HG02642 (cell line): ENCODE measurements around the gene LSS.

Source experiments
- ATAC-seq: cut with Tn5 transposase; IDR thresholded peaks from one replicate; pipeline ENCODE4 v1.9.1; 2021; ENCODE audit warnings: mild to moderate bottlenecking; ENCODE audit not compliant: unreplicated experiment, poor library complexity

The LSS gene

GRCh38 chr21:46220847-46221246 is 7.7 kb downstream of the LSS start:
- no peak for ATAC-seq

DNA sequence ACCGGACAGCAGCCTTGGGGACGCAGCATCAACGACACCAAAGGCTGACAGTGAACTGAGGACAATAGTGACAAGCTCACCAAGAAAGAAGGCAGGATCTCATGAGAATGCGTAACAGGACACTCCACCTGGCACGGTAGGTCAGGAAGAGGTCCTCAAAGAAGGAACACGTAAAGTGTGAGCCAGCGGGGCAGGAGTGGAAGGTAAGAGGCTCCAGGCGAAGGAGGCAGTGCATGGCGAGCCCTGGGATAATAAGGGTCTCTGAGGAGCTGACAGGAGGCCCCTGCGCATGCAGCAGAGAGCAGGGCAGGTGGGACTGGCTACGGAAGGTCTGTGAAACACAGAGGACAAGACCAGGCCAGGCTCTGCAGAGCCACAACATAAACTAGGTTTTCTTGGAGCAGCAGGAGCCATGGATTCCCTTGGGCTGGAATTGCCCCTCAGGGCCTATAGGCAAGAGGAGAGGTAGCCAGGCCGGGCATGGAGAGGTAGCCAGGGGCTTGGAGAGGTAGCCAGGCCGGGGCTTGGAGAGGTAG is 8.2 kb downstream of the LSS start:
- ATAC-seq = no peak

DNA sequence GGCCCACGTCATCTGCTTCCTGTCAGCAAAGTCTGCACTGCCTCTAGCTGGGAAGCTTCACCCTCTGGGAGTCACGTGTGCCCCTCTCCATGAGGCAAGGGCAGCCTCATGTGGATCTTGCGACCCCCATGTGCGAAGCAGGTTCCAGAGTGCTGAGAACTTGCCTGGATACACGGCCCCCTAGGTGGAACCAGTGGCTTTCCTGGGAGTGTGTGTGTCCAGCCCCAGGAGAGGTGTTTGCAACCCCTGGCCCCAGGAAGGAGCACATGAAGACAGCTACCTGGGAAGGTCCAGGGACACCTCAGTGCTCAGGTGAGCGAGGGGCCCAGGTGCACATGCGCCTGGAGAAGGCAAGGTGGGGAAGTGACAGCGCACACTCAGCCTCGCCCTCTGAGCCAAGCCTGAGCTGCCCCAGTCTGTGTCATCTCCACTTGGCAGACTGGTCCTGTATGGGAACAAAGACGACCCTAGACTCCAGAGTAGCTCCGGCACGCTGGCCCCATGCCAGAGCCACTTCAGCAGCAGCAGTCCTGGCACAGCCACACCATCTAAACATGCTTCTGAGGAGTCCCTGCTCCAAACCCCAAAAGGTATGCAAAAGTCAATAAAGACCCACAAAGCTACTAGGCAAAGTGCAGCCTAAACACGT is 8.9 kb downstream of the LSS start:
- ATAC-seq = no peak

DNA sequence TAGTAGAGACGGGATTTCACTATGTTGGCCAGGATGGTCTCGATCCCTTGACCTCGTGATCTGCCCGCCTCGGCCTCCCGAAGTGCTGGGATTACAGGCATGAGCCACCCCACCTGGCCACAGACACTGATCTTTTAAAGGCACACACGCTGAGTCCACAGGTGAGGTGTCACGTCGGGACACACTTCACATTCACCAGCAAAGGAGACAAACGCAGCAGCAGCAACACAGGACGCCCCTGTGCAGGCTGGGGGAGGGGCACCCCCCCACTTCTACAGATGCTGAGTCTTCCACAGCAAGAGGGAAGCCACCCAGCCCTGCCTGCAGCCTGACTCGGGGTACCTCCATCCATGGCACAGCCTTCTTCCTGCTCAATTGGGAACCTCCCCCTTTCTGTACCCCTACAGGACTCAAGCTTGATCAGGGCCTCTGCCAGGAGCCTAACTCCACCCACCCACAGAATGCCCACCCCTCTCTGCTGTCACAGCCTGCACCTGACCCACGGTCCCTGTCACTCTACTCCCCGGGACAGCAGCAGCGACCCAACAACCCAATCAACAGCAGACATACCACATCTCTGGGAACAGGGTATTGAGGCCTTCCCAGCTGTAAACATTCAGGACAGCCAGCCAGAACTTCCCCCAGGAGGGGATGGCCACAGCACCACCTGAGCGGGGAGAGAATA is 9.5 kb downstream of the LSS start:
- no peak for ATAC-seq

DNA sequence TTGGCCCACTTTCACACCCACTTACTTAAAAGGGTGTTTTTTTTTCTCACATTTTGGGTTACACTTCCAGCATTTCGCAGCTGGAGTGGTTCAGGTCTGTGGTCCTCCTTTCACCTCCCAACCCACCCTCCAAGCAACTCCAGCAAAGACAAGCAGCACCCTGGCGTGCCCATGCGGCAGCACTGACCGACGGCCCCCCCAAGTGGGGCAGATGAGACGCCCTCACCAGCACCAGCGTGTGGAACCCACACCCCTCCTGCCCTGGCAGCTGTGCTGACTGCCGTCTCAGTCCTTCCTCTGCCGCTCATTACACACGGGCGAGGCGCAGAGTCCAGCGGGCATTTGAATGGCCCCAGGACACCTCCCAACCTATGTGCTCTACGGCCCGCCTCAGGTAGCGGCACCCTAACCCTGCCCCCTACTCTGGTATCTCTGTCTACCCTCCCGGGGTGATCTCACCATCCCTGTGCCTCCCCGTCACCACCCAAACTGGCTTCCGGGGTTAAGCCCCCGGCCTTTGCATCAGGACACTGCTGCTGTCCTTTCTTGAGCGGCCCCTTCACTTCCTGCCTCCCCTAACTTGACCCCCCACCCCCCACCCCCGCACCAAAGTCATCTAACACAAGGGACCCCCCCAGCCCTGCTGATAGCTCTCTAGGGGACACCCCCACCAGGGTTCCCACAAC is 10.9 kb downstream of the LSS start:
- no peak for ATAC-seq

DNA sequence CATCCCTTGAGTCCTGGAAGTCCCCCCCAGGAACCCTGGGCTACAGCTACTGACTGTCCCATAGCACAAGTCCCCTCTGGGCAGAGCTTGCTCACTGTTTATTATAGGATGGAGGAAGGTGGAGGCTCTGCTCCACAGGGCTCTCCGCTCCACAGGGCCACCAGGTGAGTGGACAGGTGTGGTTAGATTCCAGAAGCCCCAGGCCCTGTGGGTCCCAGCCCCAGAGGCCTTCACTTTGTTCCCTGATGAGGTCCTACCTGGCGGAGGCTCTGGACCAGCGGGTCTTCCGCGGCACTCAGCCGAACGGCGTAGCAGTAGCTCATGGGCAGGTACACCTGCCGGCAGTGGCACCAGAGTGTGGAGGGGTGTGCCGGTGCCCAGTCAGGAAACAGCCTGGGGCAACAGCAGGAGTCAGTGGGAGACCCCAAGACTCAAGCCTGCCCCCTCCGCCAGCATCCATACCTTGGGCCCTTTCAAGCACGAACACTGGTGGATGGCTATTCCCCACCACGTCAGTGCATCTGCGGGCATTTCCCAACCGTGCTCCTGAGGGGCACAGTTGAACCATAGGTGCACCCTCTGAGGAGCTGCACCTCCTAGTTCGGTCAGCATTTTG is 12.3 kb downstream of the LSS start:
- ATAC-seq = no peak

DNA sequence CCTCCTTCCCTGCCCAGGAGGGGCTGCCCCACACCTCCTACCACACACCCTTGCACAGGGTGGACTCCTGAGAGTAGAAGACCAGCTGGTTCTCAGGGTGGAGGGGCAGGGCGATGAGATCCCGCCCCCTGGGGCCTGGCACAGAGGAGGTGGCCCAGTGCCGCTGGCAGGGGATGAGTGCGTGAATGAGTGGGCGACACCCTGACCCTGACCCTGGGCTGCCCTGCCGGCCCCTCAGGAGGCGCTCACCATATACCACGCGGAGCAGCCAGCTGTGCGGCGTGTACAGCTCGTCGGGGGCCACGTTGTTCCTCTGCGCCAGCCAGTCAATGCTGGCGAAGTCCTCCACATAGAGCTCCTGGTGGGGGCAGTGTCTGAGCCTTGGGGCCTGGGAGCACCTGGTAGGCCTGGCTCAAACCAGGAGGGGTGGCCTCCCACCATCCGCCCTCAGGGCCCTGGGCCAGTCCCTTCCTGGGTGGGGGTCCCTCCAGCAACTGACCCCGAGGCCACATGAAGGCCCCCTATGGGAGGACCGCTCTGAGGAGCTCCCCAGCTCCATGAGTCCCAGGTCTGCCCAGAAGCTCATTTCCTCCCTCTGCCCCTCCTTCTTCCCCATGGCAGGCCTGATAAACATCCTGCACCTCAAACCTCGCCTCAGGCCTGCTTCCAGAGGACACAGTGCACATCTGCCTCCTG is 13.0 kb downstream of the LSS start:
- no peak for ATAC-seq

DNA sequence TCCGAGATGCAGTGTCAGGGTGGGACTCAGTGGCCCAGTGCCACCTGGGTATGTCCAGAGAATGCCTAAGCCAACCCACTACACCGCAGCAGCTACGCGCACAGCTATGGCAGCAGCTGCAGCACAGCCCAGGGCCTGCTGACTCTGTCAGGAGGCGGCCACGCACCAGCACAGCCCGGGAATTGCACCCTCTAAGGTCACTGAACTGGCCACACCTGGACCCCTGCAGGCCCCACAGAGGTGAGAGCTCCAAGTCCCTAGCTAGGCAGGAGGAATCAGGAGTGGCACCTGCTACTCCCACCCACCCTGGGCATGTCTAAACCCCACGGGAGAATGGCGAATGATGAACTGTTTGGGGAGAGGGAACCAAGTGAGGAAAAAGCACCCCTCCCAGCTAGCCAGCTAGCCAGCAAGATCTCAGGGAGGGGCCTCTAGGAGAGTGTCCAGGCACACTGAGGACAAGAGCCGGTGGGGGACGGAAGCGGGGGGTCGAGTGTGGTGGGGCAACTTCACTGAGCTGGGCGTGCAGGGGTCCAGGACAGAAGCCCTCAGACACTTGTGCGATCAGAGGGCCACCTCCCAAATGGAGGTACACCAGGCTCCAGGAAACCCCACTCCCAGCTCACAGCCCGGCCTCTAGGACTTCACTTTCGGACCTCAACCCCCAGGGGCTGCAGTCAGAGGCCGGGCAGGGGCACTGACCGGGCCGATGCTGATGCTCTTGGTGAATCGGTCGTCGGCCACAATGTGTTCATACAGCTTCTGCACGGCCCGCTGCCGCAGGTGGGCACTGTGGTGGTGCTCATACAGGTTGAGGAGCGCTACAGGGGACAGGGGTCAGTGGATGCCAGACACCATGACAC is 13.9 kb downstream of the LSS start:
- no peak for ATAC-seq

DNA sequence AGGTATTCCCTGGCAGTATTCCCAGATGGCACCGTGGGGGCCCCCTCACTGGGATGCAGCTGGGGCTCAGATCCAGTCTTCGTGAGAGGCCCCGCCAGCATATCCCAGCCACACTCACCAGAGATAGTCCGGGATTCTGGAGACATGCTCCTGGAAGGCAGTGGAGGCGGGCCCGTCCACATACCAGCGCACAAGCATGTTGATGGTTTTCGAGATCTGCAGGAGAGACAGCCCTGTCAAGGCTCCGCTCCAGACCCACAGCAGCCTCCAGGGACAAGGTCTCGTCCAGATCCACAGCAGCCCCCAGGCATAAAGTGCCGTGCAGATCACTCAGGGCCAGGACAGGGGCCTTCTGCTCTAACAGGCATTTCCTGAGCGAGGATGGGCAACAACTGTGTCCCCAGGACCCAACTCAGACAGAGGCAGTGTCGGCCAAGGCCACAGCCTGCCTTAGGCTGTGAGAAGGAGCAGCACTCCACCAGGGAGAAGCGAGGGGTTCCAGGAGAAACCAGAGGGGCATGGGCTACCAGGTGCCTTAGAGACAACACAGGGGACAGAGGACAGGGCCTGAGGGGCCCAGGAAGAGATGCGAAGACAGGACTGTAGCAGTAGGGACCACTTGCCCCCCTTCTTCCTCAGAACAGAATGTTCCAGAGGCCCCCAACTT is 14.8 kb downstream of the LSS start:
- ATAC-seq = no peak

DNA sequence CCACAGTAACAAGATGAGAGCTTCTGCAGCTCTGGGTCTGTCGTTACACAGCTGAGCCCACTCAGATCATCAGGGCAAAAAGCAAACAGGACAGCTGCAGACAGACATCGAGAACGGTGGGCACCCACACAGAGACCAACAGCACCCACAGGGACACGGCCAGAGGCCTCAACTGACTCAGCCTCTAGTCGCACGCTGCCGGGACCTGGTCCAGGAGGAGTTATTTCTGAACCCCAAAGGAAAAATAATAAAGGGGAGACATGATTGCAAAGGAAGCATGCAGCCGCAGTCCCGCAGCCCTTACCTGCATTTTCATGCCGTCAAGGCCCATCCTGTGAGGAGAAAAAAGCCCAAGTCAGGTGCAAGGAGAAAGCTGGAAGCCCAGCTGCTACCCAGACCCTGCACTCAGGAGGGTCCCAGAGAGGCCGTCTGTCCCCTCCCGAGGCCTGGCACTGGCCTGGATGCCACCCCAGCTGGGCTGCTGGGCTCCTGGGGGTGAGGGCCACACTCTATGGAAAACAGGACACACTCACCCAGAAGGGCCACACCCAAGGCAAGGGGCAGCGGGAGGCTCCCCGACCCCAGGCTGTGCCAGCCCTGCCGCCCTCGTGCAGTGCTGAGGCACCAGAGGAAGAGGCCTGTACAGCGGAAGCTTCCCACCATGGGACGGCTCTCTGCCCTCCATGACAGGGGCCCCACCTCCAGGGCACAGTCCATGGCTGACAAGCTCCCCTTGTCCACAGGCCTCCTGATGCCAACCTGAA is 15.7 kb downstream of the LSS start:
- ATAC-seq = no peak

- ATAC-seq = no peak
Observed at GRCh38 chr21:46211786-46212720, 16.5 kb downstream of the LSS start.

- no peak for ATAC-seq
Observed at GRCh38 chr21:46211376-46211775, 17.2 kb downstream of the LSS start.

- ATAC-seq = no peak
Observed at GRCh38 chr21:46210378-46211136, 18.0 kb downstream of the LSS start.

DNA sequence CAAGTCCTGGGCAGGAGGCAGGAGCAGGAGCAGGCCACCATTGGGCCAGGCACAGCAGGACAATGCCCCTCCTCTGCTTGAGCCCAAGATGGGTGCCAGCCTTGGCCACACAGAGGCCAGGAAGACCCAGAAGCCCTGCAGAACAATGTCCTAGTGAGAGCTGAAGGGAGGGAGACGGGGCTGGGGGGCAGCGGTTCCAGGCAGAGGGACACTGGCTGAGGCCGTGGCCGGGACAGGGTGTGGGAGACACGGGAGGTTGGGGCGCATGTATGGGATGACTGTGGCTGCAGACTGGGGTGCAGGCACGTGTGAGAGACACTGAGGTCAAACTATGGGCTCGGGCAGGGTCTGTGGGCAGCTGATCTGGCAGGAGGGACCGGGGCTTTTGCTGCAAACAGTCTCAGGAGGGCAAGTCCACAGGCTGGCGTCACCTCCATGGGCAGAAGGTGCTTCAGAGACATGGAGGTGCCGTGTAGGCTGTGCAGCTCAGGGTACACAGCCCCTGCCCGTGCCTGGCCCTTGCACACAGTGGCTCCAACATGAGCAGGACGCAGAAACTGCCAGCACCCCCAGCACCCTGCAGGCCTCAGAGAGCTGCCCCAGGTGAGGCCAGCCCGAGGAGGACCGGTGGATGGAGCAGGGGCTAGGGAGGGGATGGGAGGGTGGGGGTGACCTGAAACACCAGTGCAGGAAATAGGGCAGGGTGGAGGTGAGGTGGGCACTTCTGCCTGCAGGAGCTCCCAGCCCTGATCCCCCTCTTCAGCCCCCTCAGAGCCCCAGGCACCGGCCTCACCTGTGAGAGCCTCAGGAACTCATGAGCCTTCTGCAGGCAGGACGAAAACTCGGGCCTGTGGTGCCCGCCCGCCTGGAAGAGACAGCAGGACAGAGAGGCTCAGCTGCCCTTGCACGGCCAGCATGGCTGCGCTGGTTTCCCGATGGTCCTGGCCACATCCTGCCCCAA is 19.5 kb downstream of the LSS start:
- no peak for ATAC-seq

- no peak for ATAC-seq
Observed at GRCh38 chr21:46207920-46208591, 20.5 kb downstream of the LSS start.
